HG02759 (cell line): ENCODE data around the gene SLC38A7.
A peak's percentile ranks its signal among the peaks of the same experiment; 100 is the strongest.
"Not testable (repeated sequence)": the region's sequence is repeated elsewhere in the genome, so short reads cannot be mapped to it uniquely, and the experiment has no call there.

Experiments
- ATAC-seq: cut with Tn5 transposase; IDR thresholded peaks from one replicate; pipeline ENCODE4 v1.9.1; 2021; ENCODE audit warnings: mild to moderate bottlenecking, moderate library complexity; ENCODE audit not compliant: unreplicated experiment

Gene SLC38A7

DNA sequence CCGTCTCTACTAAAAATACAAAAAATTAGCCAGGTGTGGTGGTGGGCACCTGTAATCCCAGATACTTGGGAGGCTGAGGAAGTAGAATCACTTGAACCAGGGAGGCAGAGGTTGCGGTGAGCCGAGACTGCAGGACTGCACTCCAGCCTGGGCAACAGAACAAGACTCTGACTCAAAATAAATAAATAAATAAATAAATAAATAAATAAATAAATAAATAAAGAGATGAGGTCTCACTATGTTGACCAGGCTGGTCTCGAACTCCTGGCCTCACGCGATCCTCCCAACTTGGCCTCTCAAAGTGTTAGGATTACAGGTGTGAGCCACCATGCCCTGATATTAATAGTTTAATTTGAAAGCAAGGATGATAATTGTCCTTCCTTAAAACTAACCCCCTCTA lies 47.5 kb downstream of the SLC38A7 start:
- not testable (repeated sequence) for ATAC-seq

DNA sequence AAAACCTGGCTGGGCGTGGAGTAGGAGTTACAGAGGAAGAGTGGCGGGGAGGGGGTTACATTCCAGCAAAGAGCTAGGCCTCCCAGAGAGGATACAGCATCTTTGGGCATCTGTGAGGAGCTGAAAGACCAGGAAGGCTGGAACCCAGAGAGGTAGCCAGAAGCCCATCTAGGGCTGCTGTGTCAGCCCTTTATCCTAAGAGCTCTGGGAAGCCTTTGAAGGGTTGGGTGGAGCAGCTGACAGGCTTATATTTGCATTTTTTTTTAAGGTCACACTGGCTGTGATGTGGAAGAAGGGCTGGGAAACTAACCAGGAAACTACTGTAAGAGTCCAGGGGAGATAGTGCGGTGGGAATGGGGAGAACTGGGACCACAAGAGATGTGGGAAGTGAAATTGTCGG lies 48.1 kb downstream of the SLC38A7 start:
- ATAC-seq: no peak

DNA sequence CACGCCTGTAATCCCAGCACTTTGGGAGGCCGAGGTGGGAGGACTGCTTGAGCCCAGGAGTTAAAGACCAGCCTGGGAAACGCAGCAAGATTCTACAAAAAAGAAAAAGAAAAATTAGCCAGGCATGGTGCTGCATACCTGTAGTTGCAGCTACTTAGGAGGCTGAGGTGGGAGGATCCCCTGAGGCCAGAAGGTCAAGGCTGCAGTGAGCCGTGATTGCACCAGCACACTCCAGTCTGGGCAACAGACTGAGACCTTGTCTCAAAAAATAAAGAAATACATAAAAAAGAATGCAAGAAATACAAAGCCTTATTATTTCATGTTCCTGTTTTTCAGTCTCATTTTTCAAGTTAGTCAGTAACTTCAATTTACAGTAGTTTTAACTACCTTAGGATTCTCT lies 49.1 kb downstream of the SLC38A7 start:
- ATAC-seq: no peak

DNA sequence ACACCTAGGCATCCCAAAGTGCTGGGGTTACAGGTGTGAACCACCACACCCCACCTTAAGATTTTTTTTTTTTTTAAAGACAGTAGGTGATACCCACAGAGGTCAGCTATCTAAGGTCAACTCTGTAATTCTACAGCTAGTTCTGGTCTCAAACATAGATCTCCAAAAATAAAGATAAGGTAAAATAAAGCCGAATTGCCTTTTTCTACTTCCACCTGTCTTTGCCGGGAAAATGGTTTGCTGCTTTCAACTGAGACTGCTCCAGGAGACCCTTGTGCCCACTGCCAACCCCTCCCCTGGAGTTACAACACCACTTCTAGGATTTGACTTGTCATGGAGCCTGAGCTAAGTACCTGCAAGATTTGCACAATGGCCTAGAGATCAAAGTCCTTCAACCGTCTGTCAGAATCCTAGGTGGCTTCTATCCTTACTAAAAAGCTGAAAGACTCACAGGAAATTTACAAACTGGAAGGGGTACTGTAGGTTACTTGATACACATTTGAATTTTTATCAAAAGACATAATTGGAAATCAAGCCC lies 50.2 kb downstream of the SLC38A7 start:
- no peak for ATAC-seq

DNA sequence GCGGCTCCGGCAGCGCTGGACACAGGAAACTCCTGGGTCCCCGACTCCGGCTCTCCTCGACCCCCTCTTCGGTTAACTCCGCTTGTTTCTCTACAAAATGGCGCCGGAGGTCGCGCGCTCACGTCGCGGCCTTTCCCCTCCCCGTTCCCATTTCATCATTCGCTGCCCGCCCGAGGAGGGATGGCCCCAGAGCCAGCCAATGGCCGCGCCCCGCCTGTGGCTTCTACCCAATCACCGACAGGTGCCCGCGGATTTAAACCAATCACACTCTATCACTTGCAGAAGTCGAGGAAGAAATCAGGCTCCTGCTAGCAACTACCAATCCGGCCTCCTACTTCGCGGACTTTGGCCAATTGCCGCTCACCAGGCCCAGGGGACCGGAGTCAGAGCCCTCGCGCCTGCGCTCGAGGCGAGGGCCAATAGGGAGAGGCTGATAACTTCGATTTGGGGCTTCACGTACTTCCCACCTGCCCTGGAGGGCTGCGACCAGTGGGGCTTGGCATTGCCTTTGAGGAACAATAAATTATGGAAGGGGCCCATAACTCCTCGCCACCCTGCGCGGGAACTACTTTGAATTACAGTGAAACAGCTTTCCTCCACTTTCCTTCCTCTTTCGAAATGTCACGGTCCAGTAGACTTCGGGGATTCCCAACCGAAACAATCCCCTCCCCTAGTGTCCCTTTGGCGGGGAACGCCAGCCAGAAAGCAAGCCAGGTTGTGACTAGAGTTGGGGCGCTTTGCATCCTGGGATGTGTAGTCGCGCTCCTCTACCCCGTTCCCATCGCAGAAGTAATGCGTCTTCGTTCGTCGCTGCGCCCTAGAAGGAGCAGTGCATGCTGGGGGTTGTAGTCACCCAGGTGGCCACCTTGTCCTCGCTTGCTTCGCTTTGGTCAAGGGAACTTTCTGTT lies 54.6 kb downstream of the SLC38A7 start, which contains the start of gene CNOT1:
TSS of gene CNOT1 (minus strand) at position 94 of the 908 bp plus-strand sequence. CDS start 30,489 bp downstream, outside the sequence.
- ATAC-seq: peak; percentile 90

DNA sequence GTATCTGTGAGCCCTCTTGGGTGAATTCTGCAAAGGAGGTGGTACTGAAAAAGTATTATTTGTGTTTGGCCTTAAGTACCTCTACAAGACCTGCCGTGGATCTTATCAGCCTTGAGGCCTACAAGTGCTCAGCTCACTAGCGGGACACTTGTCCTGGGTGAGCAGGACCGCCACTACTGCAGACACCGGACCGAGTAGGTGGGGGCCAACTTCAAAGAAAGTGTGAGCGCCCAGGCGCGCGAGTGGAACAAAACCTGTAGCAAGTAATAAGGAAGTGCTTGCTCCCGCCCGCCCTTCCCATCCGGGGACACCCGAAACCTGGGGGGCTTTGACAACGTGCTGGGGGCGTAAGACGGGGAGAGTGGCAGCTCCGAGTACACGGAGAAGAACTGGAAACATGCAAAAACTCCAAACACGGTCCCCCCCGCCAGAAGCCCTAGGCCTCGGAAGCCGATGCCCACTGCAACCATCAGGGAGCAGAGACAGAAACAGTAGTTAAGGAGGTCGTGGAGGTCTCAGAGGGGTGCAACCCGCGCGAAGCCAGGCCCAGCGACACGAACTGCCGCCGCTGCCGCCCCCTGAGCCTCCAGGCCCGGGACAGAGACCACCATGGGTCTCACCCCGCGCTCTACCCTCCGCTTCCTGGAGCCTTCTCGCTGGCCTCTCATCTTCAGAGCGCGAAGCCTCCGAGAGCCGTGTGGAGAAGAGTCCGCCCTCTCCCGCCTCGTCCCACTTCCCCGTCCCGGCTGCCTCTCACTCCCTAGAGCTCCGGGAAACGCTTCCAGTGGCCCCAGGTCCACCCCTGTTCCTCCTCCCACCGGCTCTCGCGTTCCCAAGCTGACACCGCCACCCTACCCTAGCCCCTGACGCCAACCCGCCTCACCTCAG lies 55.5 kb downstream of the SLC38A7 start:
- peak; percentile 0 for ATAC-seq

DNA sequence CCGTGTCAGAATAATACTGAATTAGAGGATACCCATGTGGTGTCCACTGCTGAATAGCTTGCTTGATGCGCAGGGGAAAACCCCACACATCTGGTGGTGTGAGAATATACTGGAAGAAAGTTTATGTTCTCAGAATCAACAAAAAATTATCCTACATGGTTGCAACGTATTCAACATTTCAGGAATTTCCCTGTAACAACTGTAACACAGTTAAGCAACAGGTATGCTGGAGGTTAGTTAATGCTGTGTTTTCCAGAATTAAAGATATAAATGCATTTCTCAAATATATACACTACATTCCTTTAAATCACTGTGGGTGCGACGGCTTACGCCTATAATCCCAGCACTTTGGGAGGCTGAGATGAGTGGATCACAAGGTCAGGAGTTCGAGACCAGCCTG lies 60.4 kb downstream of the SLC38A7 start:
- no peak for ATAC-seq

DNA sequence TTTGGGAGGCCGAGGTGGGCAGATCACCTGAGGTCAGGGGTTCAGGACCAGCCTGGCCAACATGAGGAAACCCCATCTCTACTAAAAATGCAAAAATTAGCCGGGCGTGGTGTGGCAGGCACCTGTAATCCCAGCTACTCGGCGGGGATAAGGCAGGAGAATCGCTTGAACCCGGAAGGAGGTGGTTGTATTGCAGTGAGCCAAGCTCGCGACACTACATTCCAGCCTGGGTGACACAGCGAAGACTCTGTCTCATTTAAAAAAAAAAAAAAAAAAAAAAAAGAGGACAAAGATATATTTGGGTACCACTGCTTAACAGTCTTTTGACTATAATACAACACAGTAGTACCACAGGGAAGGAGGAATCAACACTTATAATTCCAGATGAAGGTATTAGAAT lies 64.2 kb downstream of the SLC38A7 start:
- no peak for ATAC-seq

DNA sequence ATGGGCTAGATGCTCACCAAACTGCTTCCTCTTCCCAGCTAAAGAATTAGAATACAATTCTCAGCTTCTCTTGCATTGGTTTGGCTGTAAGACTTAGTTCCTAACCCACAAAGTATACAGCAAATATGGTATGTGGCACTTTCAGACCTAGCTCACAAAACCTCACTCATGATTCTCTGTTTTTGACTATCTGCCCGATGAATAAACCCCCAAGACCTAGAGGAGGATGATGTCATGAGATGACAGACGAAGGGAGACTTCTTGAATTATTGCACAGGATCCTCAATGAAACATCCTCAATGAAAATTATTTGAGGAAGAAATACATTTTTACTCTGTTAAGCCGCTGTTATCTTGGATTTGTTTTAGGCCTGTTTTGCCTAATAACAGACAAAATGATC lies 69.3 kb downstream of the SLC38A7 start:
- ATAC-seq: no peak
